UCSD-AML1 (cell line): ENCODE measurements around the gene TBX15.

Source experiments
- DNase-seq: peaks from one replicate; lab custom pipeline; 2025; ENCODE audit not compliant: unreplicated experiment; lab: John Stamatoyannopoulos, UW

The TBX15 gene

GRCh38 chr1:118988186-118989005 is at the start of gene TBX15:
TSS of gene TBX15 (minus strand) at chr1:118988343. CDS start at chr1:118987795, 548 bp downstream.
- no peak for DNase-seq

- DNase-seq, result no peak
These were observed 46.2 kb upstream of the TBX15 start for GRCh38 chr1:119034359-119034758.

- DNase-seq, result no peak
These were observed 44.8 kb upstream of the TBX15 start for GRCh38 chr1:119032986-119033385.

DNA sequence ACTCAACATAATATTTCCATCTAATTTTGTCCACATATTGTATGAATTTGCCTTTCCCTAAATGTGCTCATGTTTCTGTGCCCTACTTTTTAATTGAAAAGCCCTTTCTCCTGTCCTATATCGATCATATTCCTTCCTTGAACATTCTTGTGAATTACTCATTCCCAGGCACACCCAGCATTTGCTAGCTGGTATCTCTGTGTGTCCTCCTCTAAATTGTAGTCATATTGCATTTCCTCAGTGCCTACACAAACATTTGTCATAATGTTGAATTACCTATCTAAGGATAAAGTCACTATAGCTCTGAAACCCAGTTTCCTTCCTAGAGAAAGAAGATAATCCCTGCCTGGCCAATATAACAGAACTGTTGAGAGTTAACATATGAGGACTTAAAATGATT is 39.6 kb upstream of the TBX15 start:
- no peak for DNase-seq

- no peak for DNase-seq
These were observed 38.8 kb upstream of the TBX15 start for GRCh38 chr1:119026956-119027355.

DNA sequence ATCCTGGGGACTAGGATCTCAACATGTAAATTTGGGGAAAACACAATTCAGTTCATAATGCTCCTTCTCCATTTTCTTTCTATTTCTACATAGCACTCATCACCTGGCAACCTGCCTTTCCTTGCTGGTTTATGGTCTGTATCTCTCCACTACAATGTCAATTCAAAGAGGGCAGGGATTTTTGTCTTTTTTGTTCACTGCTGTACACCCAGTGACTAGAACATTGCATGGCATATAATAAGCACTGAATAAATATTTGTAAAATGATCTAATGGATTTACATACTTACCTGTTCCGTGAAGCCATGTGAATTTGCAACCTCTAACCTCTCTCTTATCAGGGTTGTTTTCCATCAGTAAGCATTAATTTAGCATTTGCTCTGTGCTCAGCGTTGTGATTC is 27.4 kb upstream of the TBX15 start:
- DNase-seq, result no peak

DNA sequence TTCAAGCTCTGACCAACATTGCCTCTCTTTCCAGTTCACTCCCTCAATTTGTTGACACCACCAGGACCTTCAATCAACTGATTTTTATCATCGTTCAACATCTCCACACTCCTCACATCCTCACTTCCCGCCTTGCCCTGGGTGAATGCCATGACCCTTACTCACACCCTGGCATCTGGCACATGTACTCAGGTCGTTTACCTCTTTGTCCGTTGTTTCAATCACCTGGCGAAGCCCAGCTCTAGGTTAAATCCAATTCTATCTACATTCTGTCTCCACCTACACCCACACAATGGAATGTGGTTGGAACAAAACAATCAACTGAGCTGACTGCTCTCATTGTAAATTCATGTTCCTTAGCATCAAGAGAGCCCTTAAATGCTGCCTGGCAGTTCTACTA is 24.2 kb upstream of the TBX15 start:
- no peak for DNase-seq

DNA sequence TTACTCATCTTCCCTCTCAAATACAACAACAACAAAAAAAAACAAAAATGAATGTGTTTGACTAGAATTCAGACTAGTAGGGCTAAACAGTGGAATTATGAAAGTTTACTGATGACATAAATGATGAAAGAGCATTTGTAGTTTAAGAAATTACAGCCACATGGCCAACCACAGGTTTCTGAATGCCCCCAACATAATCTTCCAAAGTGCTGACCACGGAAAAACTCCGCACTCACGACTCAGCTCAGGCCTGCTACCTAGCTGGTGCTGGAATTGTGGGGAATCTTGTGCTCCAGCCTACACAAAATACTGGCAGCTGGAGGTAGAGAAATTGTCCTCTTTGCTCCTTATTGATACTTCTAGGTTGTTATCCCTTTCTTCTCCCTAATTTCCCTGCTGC is 23.6 kb upstream of the TBX15 start:
- no peak for DNase-seq

- DNase-seq, result no peak
These were observed 23.0 kb upstream of the TBX15 start for GRCh38 chr1:119011116-119011515.

DNA sequence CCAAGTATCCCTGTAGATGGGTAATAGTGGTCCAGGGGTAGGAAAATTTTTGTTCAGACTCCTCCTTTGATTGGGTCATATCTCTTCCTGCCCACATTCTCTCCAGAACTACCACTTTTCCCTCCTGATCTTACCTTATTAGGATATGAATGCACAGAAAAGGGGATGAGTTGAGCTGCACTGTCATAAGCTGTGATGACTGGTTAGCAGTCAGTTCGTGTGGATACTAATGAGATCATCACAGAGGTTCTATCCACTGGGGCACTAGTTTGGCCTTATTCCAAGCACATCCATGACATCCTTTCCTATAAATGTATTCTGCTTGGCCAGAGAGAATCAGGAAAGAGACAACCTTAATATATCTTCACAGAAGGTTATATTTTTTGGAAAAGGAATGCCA is 22.1 kb upstream of the TBX15 start:
- no peak for DNase-seq

- DNase-seq, result no peak
These were observed 21.1 kb upstream of the TBX15 start for GRCh38 chr1:119009312-119009655.

DNA sequence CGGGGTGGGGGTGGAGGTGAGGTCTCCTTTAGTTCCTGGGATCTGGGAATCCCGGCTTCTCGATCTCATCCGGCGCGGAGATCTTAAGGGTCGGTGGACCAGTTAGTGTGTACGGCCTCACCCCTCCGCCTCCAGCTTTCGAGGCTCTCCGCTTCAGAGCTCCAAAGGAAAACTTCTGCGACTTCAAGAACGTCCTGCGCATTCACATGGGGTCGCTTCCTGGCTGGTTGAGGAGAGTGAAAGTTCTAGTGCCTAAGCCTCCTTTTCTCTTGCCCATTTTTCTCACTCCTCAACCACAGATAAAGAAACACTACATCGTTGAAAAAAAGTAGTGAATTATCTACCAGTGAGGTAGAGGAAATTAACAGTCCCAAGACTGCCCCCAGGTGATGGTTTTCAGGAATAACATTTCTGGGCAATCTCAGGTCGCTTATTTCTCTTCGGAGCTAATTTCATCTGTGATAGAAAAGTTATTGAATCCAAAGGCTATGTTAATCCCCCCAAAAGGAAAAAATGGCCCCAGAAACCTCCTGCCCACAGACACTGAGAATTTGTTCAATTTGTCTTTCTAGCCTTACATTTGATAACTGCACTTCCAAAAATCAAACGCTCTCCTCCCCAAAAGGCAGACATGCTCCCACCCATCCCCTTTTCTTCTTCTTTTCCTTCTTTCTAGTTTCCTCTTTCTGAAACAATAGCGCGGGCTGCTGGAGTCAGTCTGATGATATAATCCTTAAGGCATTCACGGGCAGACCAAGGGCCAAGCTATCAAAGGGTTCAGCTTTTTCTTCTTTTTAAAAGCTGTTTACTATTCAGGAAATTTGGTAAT is 20.6 kb upstream of the TBX15 start:
- DNase-seq, result peak; percentile 13

GRCh38 chr1:119007670-119008482 is 19.7 kb upstream of the TBX15 start:
- DNase-seq, result no peak

DNA sequence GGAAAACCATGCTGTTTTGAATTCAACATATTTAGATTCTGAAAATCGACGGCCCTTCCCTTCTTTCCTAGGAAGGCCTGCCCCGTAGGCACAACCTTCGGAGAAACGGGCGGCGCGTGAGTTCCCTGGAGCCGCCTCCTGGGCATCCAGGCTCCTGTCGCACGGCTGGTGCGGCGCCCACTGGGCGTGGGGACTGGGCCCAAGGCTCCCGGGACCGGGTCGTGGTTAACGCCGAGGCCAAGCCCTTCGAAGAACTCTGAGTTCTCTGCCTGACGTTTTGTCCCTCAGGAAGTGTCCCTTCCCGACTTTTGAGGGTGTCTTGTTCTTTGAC is 19.2 kb upstream of the TBX15 start:
- no peak for DNase-seq

DNA sequence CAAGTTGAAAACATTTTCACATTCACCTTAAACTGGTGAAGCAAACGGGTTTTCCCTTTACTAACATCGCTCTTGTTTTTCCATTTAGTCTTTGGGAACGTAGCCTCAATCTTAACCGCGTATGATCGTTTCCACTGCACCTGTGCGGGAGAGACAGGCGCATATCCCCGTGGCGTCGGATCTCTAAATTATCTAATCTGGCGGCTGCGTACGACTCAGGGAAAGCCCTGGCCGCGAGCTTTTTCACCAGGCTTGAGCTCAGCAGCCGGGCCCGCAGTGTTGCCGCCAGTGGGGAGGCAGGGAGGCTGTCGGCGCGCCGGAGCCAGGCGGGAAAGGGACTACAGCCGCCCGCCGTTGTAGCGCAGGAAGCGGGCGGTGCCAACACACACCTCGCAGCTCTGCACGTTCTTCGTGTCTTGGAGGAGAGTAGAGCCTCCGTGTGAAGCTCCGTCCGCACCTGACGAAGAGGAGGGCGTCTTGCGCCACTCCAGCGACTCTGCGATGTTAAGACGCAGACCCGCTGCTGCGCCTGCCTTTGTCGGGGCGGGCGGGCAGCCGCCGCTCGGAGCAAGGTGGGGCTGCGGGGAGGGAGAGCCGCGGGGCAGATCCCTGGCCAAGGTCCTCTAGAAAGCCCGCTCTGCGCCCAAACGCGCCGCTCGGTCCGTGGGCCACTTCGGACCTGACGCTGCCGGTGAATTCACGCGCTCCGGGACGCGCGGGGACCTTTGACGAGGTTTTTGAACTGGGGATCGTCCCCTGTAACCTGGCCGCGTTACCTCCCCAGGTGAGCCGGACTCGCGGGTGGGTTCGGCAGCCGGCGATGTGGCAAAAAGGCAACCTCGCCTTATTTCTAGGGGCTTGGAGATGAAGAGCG is 18.5 kb upstream of the TBX15 start:
- DNase-seq, result no peak

GRCh38 chr1:119005724-119006405 is 17.7 kb upstream of the TBX15 start:
- no peak for DNase-seq

GRCh38 chr1:119004781-119005180 is 16.6 kb upstream of the TBX15 start:
- no peak for DNase-seq

DNA sequence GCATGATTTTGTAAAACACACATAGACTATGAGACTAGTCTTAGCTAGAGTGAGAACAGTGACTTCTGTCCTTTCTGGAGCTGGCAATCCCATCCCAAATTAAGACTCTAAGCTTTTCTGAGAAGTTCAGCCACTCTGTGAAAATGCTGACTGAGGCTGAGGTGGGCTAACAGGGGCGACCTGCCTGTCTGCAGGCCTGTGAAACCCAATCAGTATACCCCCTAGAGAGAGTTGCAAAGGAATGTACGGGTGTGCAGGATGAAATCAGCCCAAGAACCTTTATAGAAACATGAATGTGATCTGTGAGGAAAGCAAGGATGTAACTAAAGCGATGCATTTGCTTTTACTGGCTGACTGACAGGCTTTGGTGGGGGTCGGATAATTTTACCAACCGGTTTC is 16.0 kb upstream of the TBX15 start:
- no peak for DNase-seq

DNA sequence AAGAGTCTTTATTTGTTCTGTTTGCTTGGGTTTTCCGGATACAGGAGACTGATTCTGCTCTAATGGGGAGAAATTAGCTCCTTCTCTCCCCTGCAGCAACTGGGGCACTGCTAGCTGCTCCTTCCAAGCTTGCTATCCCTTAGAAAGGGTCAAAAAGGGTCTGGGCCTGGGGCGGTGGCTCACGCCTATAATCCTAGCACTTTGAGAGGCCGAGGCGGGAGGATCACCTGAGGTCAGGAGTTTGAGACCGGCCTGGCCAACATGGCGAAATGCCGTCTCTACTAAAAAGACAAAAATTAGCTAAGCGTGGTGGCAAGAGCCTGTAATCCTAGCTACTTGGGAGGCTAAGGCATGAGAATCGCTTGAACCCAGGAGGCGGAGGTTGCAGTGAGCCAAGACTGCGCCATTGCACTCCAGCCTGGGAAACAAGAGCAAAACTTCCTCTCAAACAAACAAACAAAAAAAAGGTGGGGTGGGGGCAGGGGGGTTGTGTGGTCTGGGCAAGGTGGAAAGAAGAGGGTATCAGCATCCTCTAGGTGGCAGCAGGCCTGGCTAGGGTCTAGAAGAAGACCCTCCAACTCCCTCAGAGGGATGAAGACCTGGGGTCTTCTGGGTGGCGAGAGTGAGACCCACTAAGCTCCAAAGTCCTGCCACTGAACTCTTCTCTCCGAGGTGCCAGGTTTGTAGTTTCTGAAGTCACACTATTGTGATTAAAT is 15.4 kb upstream of the TBX15 start:
- no peak for DNase-seq
